ENCODE data around the gene IFITM10.

- TF ChIP-seq CTCF (IDR thresholded peaks at IDR 0.05) (no peak), POLR2A (IDR thresholded peaks at IDR 0.05) (no peak)
Observed at GRCh38 chr11:1705126-1706052, 45.0 kb downstream of the IFITM10 start.
